Esophagus muscularis mucosa (tissue), 4 donors: ENCODE measurements around the gene ARID1B. TPM values are rescaled to one million over a fixed set of nuclear protein-coding genes. Genes with fewer than 3 reads are reported as not detected.
A peak's percentile ranks its signal among the peaks of the same experiment; 100 is the strongest.

ENCODE experiments used
- DNase-seq: peaks from one replicate; pipeline ENCODE4 v3.0.0-alpha.2; 2017; ENCODE audit errors: extremely low spot score
- H3K27ac ChIP-seq, 4 donors: fragments of 200-600 bp; sonication (generic); replicated peaks in 1 of 4; 1 replicate in 3 of 4; 2 replicates in 1 of 4; pipeline ENCODE4 v1.5.1; 2016 to 2019; ENCODE audit warnings: mild to moderate bottlenecking in 1 of 4
- H3K27me3 ChIP-seq, 4 donors: fragments of 200-600 bp; sonication (generic); one replicate each; pipeline versions ENCODE4 v1.5.1 to v1.6.0; 2016 to 2019
- H3K36me3 ChIP-seq, 4 donors: fragments of 200-600 bp; sonication (generic); one replicate each; pipeline ENCODE4 v1.5.1; 2016 to 2019
- H3K4me1 ChIP-seq, 4 donors: fragments of 200-600 bp; sonication (generic); one replicate each; pipeline ENCODE4 v1.5.1; 2016 to 2019
- H3K4me3 ChIP-seq, 4 donors: fragments of 200-600 bp; sonication (generic); 1 replicate in 2 of 4; 2 replicates in 2 of 4; pipeline ENCODE4 v1.5.1; 2016 to 2019; ENCODE audit warnings: mild to moderate bottlenecking in 4 of 4, moderate library complexity in 1 of 4
- H3K9me3 ChIP-seq, 4 donors: fragments of 200-600 bp; sonication (generic); 1 replicate in 3 of 4; 2 replicates in 1 of 4; pipeline ENCODE4 v1.5.1; 2016 to 2019
- EP300 ChIP-seq: sonication (generic); formaldehyde crosslinking; IDR thresholded peaks from one replicate; pipeline ENCODE4 v1.6.1; 2017; ENCODE audit warnings: antibody characterized with exemption
- POLR2A ChIP-seq: fragments of 450-650 bp; IDR thresholded peaks from one replicate; pipeline ENCODE4 v1.6.1; 2017; ENCODE audit warnings: antibody characterized with exemption, moderate library complexity, mild to moderate bottlenecking, low read depth
- POLR2AphosphoS5 ChIP-seq, 2 donors: sonication (generic); formaldehyde crosslinking; IDR thresholded peaks; one replicate each; pipeline ENCODE4 v1.6.1; 2017; ENCODE audit warnings: antibody characterized with exemption in 2 of 2
- WGBS: methylation state at CpG from one replicate; pipeline ENCODE4 v1.1.5; 2018; 5-methylcytosine and 5-hydroxymethylcytosine counted together
- intact Hi-C: fragments of 100-400 bp; cut with DNase I; formaldehyde crosslinking; loops from one replicate; pipeline ENCODE4 v1.15.1; 2023
- total RNA-seq, 4 donors: library from RNA; depleted of rRNA; stranded (reverse); fragments of >200 nt; gene quantifications; one replicate each; pipeline versions ENCODE4 v1.1.0 to v1.2.1, GENCODE V29; 2016
- TF ChIP-seq, protein P1 (sequence below), 3 experiments: fragments of 200-600 bp in 2 of 3; fragments of 450-650 bp in 1 of 3; sonication (generic) in 2 of 3; IDR thresholded peaks; one replicate each; pipeline ENCODE4 v1.5.1; 2017 to 2019; ENCODE audit warnings: antibody characterized with exemption in 3 of 3, mild to moderate bottlenecking in 2 of 3, moderate library complexity in 1 of 3

The ARID1B gene
- total RNA-seq, 4 donors from 2014 or later: 55.0 to 87.2 (median 72.7) TPM

DNA sequence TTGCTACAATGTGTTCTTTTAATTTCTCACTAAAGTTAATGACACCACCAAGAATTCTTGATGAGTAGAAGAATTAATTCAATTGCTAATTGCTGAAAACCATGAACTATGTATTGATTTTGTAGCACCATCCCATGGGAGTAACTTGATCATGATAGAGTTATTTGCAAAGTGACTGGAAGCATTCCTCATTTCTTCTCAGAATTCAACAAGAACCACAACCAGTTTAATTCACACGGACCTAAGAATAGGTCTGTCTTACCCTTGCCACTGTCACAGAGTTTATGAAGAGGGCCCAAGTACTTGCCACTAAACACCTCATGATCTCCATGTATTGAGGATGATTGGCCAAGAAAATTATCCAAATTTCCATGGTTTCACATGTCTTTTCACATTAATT is 324.0 kb downstream of the ARID1B start:
- Histone ChIP-seq H3K36me3 (no peaks in the 10 kb centered on the region), H3K4me3 (no peak overlapping the region), H3K27me3 (no peaks in the 10 kb centered on the region), H3K9me3 (no peaks in the 10 kb centered on the region), H3K4me1 (peaks cover 0 to 14% (median 5%) of the 10 kb centered on the region in 4 donors), H3K27ac (no peak overlapping the region)
- DNase-seq: no peak
- TF ChIP-seq EP300 (no peak), POLR2AphosphoS5 (IDR thresholded peaks at IDR 0.05) (no peak), POLR2A (no peak)
- TF ChIP-seq, protein P1, sequence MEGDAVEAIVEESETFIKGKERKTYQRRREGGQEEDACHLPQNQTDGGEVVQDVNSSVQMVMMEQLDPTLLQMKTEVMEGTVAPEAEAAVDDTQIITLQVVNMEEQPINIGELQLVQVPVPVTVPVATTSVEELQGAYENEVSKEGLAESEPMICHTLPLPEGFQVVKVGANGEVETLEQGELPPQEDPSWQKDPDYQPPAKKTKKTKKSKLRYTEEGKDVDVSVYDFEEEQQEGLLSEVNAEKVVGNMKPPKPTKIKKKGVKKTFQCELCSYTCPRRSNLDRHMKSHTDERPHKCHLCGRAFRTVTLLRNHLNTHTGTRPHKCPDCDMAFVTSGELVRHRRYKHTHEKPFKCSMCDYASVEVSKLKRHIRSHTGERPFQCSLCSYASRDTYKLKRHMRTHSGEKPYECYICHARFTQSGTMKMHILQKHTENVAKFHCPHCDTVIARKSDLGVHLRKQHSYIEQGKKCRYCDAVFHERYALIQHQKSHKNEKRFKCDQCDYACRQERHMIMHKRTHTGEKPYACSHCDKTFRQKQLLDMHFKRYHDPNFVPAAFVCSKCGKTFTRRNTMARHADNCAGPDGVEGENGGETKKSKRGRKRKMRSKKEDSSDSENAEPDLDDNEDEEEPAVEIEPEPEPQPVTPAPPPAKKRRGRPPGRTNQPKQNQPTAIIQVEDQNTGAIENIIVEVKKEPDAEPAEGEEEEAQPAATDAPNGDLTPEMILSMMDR (IDR thresholded peaks at IDR 0.05): no peak
- intact Hi-C loops: no loop called here
- 83% methylated on average over 1 of the region's 1 CpG for WGBS

GRCh38 chr6:157104803-157105202 is 327.6 kb downstream of the ARID1B start:
- Histone ChIP-seq H3K36me3 (no peaks in the 10 kb centered on the region), H3K9me3 (no peaks in the 10 kb centered on the region), H3K27ac (no peak overlapping the region), H3K4me1 (peaks cover 24 to 32% (median 26%) of the 10 kb centered on the region in 4 donors), H3K4me3 (no peak overlapping the region), H3K27me3 (no peaks in the 10 kb centered on the region)
- TF ChIP-seq, protein P1 (IDR thresholded peaks at IDR 0.05): no peak
- TF ChIP-seq EP300 (no peak), POLR2AphosphoS5 (IDR thresholded peaks at IDR 0.05) (no peak), POLR2A (no peak)
- DNase-seq: no peak
- intact Hi-C loops: no loop called here
- WGBS: 61% methylated on average over 1 of the region's 1 CpG

- Histone ChIP-seq H3K27me3 (no peaks in the 10 kb centered on the region), H3K4me3 (no peak overlapping the region), H3K4me1 (peaks cover 17 to 36% (median 30%) of the 10 kb centered on the region in 4 donors), H3K36me3 (peaks cover 0 to 4% (median 0%) of the 10 kb centered on the region in 4 donors), H3K27ac (peak overlapping the region in 2 of 4 donors; percentile 8 to 63), H3K9me3 (no peaks in the 10 kb centered on the region)
- intact Hi-C loops: no loop called here
- DNase-seq: no peak
- TF ChIP-seq POLR2AphosphoS5 (IDR thresholded peaks at IDR 0.05) (no peak), EP300 (no peak), POLR2A (no peak)
- TF ChIP-seq, protein P1 (IDR thresholded peaks at IDR 0.05): no peak
- 83% methylated on average over 2 of the region's 2 CpGs for WGBS
Measured at GRCh38 chr6:157106487-157106886, 329.3 kb downstream of the ARID1B start.

DNA sequence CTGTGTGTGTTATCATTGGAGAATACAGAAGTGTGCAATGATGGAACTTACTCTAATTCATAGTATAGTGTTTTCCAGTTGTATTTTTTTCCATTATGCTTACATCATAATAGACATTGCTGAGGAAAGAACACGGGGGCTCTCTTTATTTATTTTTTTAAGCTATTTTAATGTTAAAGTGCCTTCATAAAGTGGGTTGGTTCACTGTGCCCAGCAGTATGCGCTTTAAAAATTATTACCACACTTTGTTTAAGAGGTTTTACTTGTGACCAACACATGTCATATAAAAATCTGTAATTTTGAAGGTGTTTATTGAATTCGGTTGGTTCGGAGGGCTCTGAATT is 330.4 kb downstream of the ARID1B start:
- no peak for DNase-seq
- Histone ChIP-seq H3K9me3 (no peaks in the 10 kb centered on the region), H3K4me3 (no peak overlapping the region), H3K4me1 (peaks cover 17 to 36% (median 30%) of the 10 kb centered on the region in 4 donors), H3K36me3 (peaks cover 0 to 4% (median 0%) of the 10 kb centered on the region in 4 donors), H3K27me3 (no peaks in the 10 kb centered on the region), H3K27ac (peak overlapping the region; percentile 50 to 63 (median 56))
- TF ChIP-seq, protein P1 (IDR thresholded peaks at IDR 0.05): no peak
- TF ChIP-seq POLR2AphosphoS5 (IDR thresholded peaks at IDR 0.05) (no peak), POLR2A (no peak), EP300 (no peak)
- 49% methylated on average over 4 of the region's 4 CpGs for whole genome bisulfite sequencing
- intact Hi-C loops: no loop called here
